GM12801 (cell line): Measurements from ENCODE around the gene SLC39A11.

Source experiments
- CTCF ChIP-seq: IDR thresholded peaks from one replicate; pipeline ENCODE4 v1.5.1; 2011; ENCODE audit warnings: control low read depth; ENCODE audit not compliant: insufficient read length; ENCODE audit errors: extremely low read depth

Gene SLC39A11

GRCh38 chr17:72644492-72644891, 448.0 kb downstream of the SLC39A11 start:
- TF ChIP-seq CTCF = no peak

GRCh38 chr17:72643575-72644216, 448.8 kb downstream of the SLC39A11 start:
- no peak for TF ChIP-seq CTCF

GRCh38 chr17:72642720-72643119, 449.8 kb downstream of the SLC39A11 start:
- TF ChIP-seq CTCF = no peak

DNA sequence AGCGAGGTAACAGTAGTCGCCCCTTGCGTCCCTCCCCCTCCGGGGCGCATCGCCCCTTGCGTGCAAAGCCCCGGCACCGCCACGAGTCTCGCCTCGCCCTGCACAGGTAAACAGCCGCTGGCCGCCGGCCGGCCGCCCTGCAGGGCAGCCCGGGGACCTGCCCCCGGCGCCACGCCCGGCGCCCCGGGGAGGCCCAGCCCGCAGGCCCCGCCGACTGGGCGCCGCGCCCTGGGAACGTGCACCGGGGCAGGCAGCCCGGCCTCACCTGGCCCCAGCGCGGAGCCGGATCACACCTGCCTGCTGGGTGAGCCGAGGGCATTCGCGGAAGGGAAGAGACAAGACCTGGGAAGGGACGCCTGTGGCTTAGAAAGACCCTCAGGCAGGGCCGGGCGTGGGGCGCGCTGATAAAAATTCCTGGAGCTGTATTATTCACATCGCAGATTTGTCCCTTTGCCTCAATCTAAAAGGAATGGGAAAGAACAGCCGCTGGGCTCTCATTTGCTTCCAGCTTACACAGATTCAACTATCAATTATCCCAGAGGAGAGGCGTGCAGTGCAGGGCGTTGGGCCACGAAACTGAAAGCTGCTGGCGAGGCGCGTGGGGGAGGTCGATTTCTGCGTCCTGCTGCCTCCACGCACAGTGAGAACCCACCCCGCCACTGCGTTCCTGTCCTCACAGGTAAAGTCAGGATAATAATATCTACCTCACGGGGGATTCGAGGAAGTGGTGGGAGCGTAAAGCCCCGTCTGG, 451.9 kb downstream of the SLC39A11 start:
- TF ChIP-seq CTCF = no peak

DNA sequence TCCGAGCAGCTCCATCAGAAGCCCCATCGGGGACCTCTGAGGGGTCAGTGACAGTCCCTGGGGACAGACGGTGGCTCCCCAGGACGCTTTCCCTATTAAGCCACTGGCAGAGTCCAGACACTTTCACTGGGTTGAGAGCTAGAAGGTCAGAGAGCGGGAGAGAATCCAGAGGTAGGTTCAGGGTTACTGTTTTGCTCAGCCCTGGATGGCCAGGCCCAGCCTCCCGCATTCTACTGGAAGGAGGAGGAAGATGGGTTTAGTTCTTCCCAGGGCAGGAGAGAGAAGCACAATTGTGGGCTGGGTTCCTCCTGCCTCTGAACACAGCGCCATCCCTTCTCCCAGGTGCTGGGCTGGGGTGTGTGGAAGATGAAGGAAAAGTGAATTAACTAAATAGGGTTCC, 452.8 kb downstream of the SLC39A11 start:
- TF ChIP-seq CTCF = no peak

DNA sequence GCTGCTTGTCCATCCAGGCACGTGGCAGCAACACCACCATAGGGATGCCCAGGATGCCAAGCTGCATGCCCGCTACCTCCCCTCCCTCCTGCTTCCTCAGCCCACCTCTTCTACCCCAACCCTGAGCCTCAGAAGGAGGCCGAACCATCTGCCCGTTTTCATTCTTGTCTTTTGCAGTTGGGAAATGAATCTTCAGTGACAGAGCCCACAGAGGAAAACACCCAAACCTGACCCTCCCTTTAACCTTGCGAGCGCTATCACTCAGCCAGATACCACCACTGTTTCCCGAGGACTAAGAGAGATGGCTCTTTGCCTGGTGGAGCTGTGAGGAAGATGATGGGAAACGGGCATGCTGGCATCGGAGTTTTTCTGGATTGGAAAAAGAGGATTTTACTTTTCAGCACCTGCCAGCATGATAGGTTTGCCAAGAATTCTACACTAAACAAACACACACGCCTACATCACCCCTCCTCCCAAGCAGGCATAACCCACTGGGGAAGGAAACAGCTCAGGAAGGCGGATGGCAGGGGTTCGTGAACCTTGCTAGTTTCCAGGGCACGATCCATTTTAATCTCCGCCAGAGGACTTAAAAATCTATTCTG, 457.4 kb downstream of the SLC39A11 start:
- no peak for TF ChIP-seq CTCF

GRCh38 chr17:72634621-72635020, 457.9 kb downstream of the SLC39A11 start:
- no peak for TF ChIP-seq CTCF
